RWPE2 (cell line): ENCODE measurements around the gene SCRG1.

Experiments used
- ATAC-seq: fragments of 200-7000 bp; cut with Tn5 transposase; 3 replicates; pipeline ENCODE4 v1.9.1; 2021; ENCODE audit warnings: low read depth
- DNase-seq: peaks from one replicate; pipeline ENCODE4 v3.0.0-alpha.2; 2020; ENCODE audit warnings: low spot score
- H3K27ac ChIP-seq: fragments of 450-650 bp; 2 replicates; pipeline ENCODE4 v1.5.1; 2017; ENCODE audit warnings: mild to moderate bottlenecking; ENCODE audit not compliant: poor library complexity, severe bottlenecking
- H3K27me3 ChIP-seq: fragments of 250-450 bp; sonication (Bioruptor Pico); 2 replicates; pipeline ENCODE4 v1.5.1; 2021; ENCODE audit warnings: mild to moderate bottlenecking, moderate library complexity; ENCODE audit not compliant: insufficient read depth, poor library complexity, severe bottlenecking
- H3K36me3 ChIP-seq: fragments of 250-450 bp; sonication (Bioruptor Pico); 2 replicates; pipeline ENCODE4 v1.5.1; 2020; ENCODE audit warnings: low read depth, mild to moderate bottlenecking, moderate library complexity
- H3K4me1 ChIP-seq: fragments of 250-450 bp; sonication (Bioruptor Pico); 2 replicates; pipeline ENCODE4 v1.5.1; 2021; ENCODE audit warnings: mild to moderate bottlenecking, moderate library complexity; ENCODE audit not compliant: insufficient read depth, poor library complexity, severe bottlenecking
- H3K4me3 ChIP-seq: fragments of 250-450 bp; sonication (Bioruptor Pico); 2 replicates; pipeline ENCODE4 v1.5.1; 2021; ENCODE audit warnings: mild to moderate bottlenecking, moderate library complexity; ENCODE audit not compliant: severe bottlenecking
- H3K9me3 ChIP-seq: fragments of 250-450 bp; sonication (Bioruptor Pico); 2 replicates; pipeline ENCODE4 v1.5.1; 2021; ENCODE audit warnings: mild to moderate bottlenecking, moderate library complexity; ENCODE audit not compliant: severe bottlenecking
- TF ChIP-seq, protein P1 (sequence below): fragments of 450-650 bp; IDR thresholded peaks from one replicate; pipeline ENCODE4 v1.5.1; 2017; ENCODE audit warnings: mild to moderate bottlenecking, moderate library complexity; ENCODE audit not compliant: poor library complexity, severe bottlenecking

SCRG1 gene

DNA sequence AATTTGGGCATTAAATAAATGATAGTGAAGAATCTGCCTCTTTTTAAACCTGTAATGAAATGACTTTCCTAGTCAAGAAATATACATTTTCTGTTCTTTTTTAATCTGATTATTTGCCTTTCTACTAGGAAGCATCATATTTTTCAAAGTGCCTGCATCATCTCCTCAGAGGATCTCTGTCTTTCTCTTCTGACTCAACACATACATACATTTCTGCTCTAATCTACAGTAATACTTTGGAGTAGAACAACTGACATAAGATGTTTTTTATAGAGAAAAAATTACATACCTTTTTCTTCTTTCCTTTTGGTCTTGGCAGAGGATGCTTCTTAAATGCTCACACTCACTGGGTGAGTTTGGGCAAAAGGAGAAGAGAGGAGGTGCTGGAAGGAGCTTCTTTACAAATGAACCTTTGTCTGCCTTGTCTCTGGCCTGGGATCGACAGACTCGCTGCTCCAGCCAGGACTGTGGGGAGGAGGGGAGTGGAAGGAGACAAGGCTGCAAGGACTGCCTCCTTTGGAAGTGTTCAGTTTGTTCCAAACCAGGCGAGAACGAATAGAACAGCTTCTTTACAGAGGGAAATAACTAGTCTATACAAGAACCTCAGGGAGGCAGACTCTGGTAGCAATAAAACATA, at the start of gene SCRG1:
Gene SCRG1 (minus strand): TSS at position 338 of the 637 bp plus-strand sequence. CDS start 7,702 bp downstream, outside the sequence.
- Histone ChIP-seq H3K4me1 (no peaks in the 10 kb centered on the region), H3K4me3 (no peak within 1 kb of the TSS), H3K9me3 (no peaks in the 10 kb centered on the region), H3K27ac (no peak within 1 kb of the TSS), H3K36me3 (no peaks in the 10 kb centered on the region), H3K27me3 (no peaks in the 10 kb centered on the region)
- TF ChIP-seq, protein P1, sequence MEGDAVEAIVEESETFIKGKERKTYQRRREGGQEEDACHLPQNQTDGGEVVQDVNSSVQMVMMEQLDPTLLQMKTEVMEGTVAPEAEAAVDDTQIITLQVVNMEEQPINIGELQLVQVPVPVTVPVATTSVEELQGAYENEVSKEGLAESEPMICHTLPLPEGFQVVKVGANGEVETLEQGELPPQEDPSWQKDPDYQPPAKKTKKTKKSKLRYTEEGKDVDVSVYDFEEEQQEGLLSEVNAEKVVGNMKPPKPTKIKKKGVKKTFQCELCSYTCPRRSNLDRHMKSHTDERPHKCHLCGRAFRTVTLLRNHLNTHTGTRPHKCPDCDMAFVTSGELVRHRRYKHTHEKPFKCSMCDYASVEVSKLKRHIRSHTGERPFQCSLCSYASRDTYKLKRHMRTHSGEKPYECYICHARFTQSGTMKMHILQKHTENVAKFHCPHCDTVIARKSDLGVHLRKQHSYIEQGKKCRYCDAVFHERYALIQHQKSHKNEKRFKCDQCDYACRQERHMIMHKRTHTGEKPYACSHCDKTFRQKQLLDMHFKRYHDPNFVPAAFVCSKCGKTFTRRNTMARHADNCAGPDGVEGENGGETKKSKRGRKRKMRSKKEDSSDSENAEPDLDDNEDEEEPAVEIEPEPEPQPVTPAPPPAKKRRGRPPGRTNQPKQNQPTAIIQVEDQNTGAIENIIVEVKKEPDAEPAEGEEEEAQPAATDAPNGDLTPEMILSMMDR, result no peak
- ATAC-seq, result no peak
- no peak for DNase-seq

- Histone ChIP-seq H3K4me1 (no peaks in the 10 kb centered on the region), H3K27ac (no peak overlapping the region), H3K27me3 (no peaks in the 10 kb centered on the region), H3K36me3 (no peaks in the 10 kb centered on the region), H3K4me3 (no peak overlapping the region), H3K9me3 (no peaks in the 10 kb centered on the region)
- ATAC-seq, result no peak
- no peak for DNase-seq
- TF ChIP-seq, protein P1, result no peak
These were observed 49.2 kb upstream of the SCRG1 start for GRCh38 chr4:173448103-173448502.

GRCh38 chr4:173446416-173446815, 47.5 kb upstream of the SCRG1 start:
- no peaks in the 10 kb centered on the region for H3K4me1 ChIP-seq
- TF ChIP-seq, protein P1, result no peak
- no peaks in the 10 kb centered on the region for H3K36me3 ChIP-seq
- no peak overlapping the region for H3K4me3 ChIP-seq
- no peaks in the 10 kb centered on the region for H3K9me3 ChIP-seq
- H3K27me3 ChIP-seq, result no peaks in the 10 kb centered on the region
- DNase-seq (no peak), ATAC-seq (no peak)
- no peak overlapping the region for H3K27ac ChIP-seq

DNA sequence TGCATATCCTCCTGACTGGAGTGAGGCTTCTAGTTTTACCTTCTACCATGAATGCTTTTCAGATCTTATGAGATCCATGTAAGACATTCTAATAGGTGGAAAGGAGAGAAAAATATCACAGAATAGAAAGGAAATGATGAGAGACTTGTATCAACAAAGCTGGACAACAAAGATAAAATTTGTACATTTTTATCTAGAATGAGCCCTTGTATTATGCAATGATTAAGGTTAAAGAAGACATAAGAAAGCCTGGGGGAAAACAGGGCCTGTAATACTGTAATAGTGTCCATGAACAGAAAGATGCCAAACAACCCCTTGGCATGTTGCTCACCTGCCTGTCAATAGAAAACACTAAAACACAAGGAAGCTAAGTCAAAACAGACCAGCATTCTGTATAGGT, 44.2 kb upstream of the SCRG1 start:
- Histone ChIP-seq H3K4me1 (no peaks in the 10 kb centered on the region), H3K9me3 (no peaks in the 10 kb centered on the region), H3K4me3 (no peak overlapping the region), H3K27ac (no peak overlapping the region), H3K36me3 (no peaks in the 10 kb centered on the region), H3K27me3 (no peaks in the 10 kb centered on the region)
- ATAC-seq (no peak), DNase-seq (no peak)
- TF ChIP-seq, protein P1, result no peak

- TF ChIP-seq, protein P1, result no peak
- DNase-seq (no peak), ATAC-seq (no peak)
- Histone ChIP-seq H3K4me3 (no peak overlapping the region), H3K27me3 (no peaks in the 10 kb centered on the region), H3K4me1 (no peaks in the 10 kb centered on the region), H3K9me3 (no peaks in the 10 kb centered on the region), H3K27ac (no peak overlapping the region), H3K36me3 (no peaks in the 10 kb centered on the region)
These were observed 43.5 kb upstream of the SCRG1 start for GRCh38 chr4:173442223-173442932.
